ENCODE data around the gene RPS24. TPM values are rescaled to one million over a fixed set of nuclear protein-coding genes. Genes with fewer than 3 reads are reported as not detected.

RPS24 gene
- total and polyA plus RNA-seq, 3 donors from 2014 or later = 971 to 1,548 (median 1,406) TPM

GRCh38 chr10:78004215-78005026 is 29.2 kb upstream of the RPS24 start:
- no peaks in the 10 kb centered on the region for H3K36me3 ChIP-seq (ENCODE audit: low read depth, missing control alignments)
- DNase-seq = no peak
- 84 to 87% methylated on average over 16 of the region's 16 CpGs for WGBS, 2 donors
- H3K4me1 ChIP-seq = no peaks in the 10 kb centered on the region
- intact Hi-C loops (cut with DNase I; ENCODE audit: low total_unique reads) = no loop called here
- H3K4me3 ChIP-seq = no peak overlapping the region
- no peaks in the 10 kb centered on the region for H3K9me3 ChIP-seq
- H3K27ac ChIP-seq = no peak overlapping the region
- TF ChIP-seq POLR2A (IDR thresholded peaks at IDR 0.05) = no peak
- no peak for TF ChIP-seq CTCF (IDR thresholded peaks at IDR 0.05)
- no peaks in the 10 kb centered on the region for H3K27me3 ChIP-seq

GRCh38 chr10:78007172-78007571 is 26.5 kb upstream of the RPS24 start:
- H3K9me3 ChIP-seq = no peaks in the 10 kb centered on the region
- H3K27ac ChIP-seq = no peak overlapping the region
- no peak overlapping the region for H3K4me3 ChIP-seq
- DNase-seq = no peak
- intact Hi-C loops (cut with DNase I; ENCODE audit: low total_unique reads) = no loop called here
- TF ChIP-seq POLR2A (IDR thresholded peaks at IDR 0.05) = no peak
- TF ChIP-seq CTCF (IDR thresholded peaks at IDR 0.05) = no peak
- H3K36me3 ChIP-seq (ENCODE audit: low read depth, missing control alignments) = no peaks in the 10 kb centered on the region
- H3K4me1 ChIP-seq = no peaks in the 10 kb centered on the region
- WGBS, 2 donors = 70 to 79% methylated on average over 1 of the region's 1 CpG
- H3K27me3 ChIP-seq = no peaks in the 10 kb centered on the region

GRCh38 chr10:78009662-78010061 is 24.0 kb upstream of the RPS24 start:
- H3K36me3 ChIP-seq (ENCODE audit: low read depth, missing control alignments) = no peaks in the 10 kb centered on the region
- H3K4me3 ChIP-seq = no peak overlapping the region
- 72 to 78% methylated on average over 4 to 6 of the region's 6 CpGs for WGBS, 2 donors
- H3K27me3 ChIP-seq = no peaks in the 10 kb centered on the region
- intact Hi-C loops (cut with DNase I; ENCODE audit: low total_unique reads) = no loop called here
- H3K27ac ChIP-seq = no peak overlapping the region
- DNase-seq = no peak
- H3K9me3 ChIP-seq = no peaks in the 10 kb centered on the region
- H3K4me1 ChIP-seq = no peaks in the 10 kb centered on the region
- TF ChIP-seq POLR2A (IDR thresholded peaks at IDR 0.05) (no peak), CTCF (IDR thresholded peaks at IDR 0.05) (no peak)

GRCh38 chr10:78010278-78010677 is 23.4 kb upstream of the RPS24 start:
- Histone ChIP-seq H3K27ac (no peak overlapping the region), H3K4me3 (no peak overlapping the region), H3K36me3 (ENCODE audit: low read depth, missing control alignments) (no peaks in the 10 kb centered on the region), H3K9me3 (no peaks in the 10 kb centered on the region), H3K4me1 (no peaks in the 10 kb centered on the region), H3K27me3 (no peaks in the 10 kb centered on the region)
- WGBS, 2 donors = 82 to 86% methylated on average over 7 of the region's 7 CpGs
- intact Hi-C loops (cut with DNase I; ENCODE audit: low total_unique reads) = no loop called here
- TF ChIP-seq CTCF (IDR thresholded peaks at IDR 0.05) = no peak
- TF ChIP-seq POLR2A (IDR thresholded peaks at IDR 0.05) = no peak
- DNase-seq = no peak

- DNase-seq = no peak
- intact Hi-C loops (cut with DNase I; ENCODE audit: low total_unique reads) = no loop called here
- H3K4me1 ChIP-seq = no peaks in the 10 kb centered on the region
- no peaks in the 10 kb centered on the region for H3K27me3 ChIP-seq
- no peaks in the 10 kb centered on the region for H3K36me3 ChIP-seq (ENCODE audit: low read depth, missing control alignments)
- H3K4me3 ChIP-seq = no peak overlapping the region
- H3K27ac ChIP-seq = no peak overlapping the region
- H3K9me3 ChIP-seq = no peaks in the 10 kb centered on the region
- TF ChIP-seq CTCF (IDR thresholded peaks at IDR 0.05) (no peak), POLR2A (IDR thresholded peaks at IDR 0.05) (no peak)
- 92 to 93% methylated on average over 4 of the region's 4 CpGs for WGBS, 2 donors
Measured at GRCh38 chr10:78011065-78011464, 22.6 kb upstream of the RPS24 start.

All from testis (tissue), 3 donors.